ENCODE data around the gene MMP20. TPM values are rescaled to one million over a fixed set of nuclear protein-coding genes. Genes with fewer than 3 reads are reported as not detected.

Gene MMP20
- total RNA-seq, 1 donor from 2014 or later = not detected

DNA sequence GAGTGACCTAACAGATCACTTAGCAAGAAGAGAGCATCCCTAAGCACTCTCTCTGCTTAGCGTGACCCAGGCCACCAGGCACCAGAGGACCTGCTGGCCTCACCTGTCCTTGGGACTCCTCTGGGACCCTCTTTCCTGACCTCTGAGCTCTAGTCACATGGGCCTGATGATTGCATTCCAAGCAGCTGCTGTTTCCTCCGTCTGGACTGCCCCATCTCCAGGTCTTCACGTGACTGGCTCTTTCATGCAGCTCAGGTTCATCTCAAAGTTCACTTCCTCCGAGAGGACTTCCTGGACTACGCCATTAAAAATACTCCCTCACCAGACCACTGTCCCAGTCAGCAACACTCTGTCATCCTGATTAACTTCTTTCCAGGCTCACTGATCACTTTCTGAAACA lies 2.9 kb downstream of the MMP20 start:
- no peak for DNase-seq (ENCODE audit: low read depth, low spot score)
- Mint-ChIP-seq H3K9me3 (no peaks in the 10 kb centered on the region), H3K27me3 (ENCODE audit: low read depth) (no peaks in the 10 kb centered on the region), H3K4me1 (peaks cover 5% of the 10 kb centered on the region), H3K27ac (ENCODE audit: unreplicated experiment) (no peak overlapping the region), H3K36me3 (ENCODE audit: low read depth) (no peaks in the 10 kb centered on the region), H3K4me3 (no peak overlapping the region)
- TF ChIP-seq, protein P1, sequence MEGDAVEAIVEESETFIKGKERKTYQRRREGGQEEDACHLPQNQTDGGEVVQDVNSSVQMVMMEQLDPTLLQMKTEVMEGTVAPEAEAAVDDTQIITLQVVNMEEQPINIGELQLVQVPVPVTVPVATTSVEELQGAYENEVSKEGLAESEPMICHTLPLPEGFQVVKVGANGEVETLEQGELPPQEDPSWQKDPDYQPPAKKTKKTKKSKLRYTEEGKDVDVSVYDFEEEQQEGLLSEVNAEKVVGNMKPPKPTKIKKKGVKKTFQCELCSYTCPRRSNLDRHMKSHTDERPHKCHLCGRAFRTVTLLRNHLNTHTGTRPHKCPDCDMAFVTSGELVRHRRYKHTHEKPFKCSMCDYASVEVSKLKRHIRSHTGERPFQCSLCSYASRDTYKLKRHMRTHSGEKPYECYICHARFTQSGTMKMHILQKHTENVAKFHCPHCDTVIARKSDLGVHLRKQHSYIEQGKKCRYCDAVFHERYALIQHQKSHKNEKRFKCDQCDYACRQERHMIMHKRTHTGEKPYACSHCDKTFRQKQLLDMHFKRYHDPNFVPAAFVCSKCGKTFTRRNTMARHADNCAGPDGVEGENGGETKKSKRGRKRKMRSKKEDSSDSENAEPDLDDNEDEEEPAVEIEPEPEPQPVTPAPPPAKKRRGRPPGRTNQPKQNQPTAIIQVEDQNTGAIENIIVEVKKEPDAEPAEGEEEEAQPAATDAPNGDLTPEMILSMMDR (conservative IDR thresholded peaks at IDR 0.05) = no peak

DNA sequence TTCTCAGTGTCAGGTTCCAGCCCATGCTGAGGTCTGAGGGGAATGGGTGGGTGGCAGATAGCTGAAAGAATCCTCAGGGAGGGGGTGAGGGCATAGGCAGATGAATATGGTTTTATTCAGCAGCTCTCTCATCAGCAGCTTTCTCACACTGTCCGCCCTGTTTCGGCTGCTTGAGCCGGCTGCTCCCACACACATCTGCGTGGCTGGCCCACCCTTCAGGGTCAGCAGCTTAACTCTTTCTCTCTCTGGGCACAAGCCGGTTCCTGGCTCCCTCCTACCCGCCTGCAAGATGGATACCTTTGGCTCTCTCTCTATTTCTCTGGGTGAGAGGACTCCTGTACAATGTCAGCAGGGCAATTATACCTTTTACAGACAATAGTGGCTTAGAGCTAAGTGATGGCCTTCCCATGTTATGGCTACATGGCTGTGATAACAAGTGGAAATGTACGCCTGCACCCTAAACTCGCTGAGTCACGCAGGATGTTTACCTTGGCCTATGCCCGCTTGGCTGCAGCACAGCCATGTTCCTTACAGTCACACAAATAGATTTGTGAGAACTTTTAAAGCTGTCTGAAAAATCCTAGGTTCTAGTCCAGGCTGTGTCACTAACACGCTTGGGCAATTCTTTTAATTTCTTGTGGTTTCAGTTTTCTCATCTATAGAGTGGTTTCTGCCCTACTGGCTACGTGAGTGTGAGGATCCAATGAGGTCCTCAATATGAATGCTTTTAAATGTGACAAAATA lies 4.1 kb downstream of the MMP20 start:
- Mint-ChIP-seq H3K4me3 (no peak overlapping the region), H3K27me3 (ENCODE audit: low read depth) (no peaks in the 10 kb centered on the region), H3K27ac (ENCODE audit: unreplicated experiment) (no peak overlapping the region), H3K9me3 (no peaks in the 10 kb centered on the region), H3K4me1 (peaks cover 6% of the 10 kb centered on the region), H3K36me3 (ENCODE audit: low read depth) (no peaks in the 10 kb centered on the region)
- no peak for DNase-seq (ENCODE audit: low read depth, low spot score)
- TF ChIP-seq, protein P1 (conservative IDR thresholded peaks at IDR 0.05) = no peak

DNA sequence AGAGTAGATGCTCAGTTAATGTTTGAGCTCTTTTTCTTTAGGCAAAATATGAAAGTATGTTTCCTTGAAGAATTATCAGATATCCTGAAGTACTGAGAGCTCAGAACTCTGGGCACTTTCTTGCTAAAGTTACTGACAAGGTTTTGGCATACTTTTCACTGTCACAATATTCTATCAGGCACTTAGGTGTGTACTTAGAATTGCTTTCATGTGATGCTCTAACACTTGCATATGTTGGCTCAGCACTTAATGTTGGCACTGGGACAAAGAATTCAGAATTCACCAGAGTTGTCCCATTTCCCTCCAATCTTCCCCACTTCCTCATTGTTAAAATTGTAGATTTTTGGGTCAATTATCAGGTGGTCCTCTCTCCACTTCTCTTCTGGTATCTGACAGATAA lies 5.0 kb downstream of the MMP20 start:
- TF ChIP-seq, protein P1 (conservative IDR thresholded peaks at IDR 0.05) = no peak
- no peak overlapping the region for H3K27ac Mint-ChIP-seq (ENCODE audit: unreplicated experiment)
- H3K9me3 Mint-ChIP-seq = no peaks in the 10 kb centered on the region
- H3K36me3 Mint-ChIP-seq (ENCODE audit: low read depth) = no peaks in the 10 kb centered on the region
- no peak for DNase-seq (ENCODE audit: low read depth, low spot score)
- no peak overlapping the region for H3K4me3 Mint-ChIP-seq
- no peaks in the 10 kb centered on the region for H3K27me3 Mint-ChIP-seq (ENCODE audit: low read depth)
- H3K4me1 Mint-ChIP-seq = peaks cover 10% of the 10 kb centered on the region

DNA sequence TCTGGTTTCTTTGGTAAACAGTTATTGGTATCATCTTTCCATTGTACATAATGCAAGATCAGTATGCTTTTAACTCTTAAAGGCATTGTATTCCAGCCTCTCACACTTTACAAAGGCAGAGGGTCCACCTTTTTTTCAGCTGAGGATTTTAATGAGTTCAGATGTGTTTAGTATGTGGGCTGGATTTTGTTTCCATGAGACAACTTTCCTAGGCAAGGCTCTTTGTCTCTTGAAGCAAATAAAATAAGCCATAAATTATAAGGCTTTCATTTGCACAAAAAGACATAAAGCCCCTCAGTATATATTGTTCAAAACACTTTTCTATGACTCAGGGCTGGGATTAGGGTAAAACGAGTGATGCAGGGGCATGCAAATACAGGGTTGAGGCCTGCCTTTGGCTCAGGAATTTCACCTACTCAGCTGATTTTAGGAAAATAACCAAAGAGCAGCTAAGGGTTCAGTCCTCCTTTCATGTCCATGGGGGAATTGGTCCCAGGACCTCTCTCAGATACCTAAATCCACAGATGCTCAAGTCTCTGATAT lies 7.6 kb downstream of the MMP20 start:
- Mint-ChIP-seq H3K27ac (ENCODE audit: unreplicated experiment) (no peak overlapping the region), H3K4me1 (peaks cover 21% of the 10 kb centered on the region), H3K36me3 (ENCODE audit: low read depth) (no peaks in the 10 kb centered on the region), H3K9me3 (no peaks in the 10 kb centered on the region), H3K4me3 (no peak overlapping the region), H3K27me3 (ENCODE audit: low read depth) (no peaks in the 10 kb centered on the region)
- TF ChIP-seq, protein P1 (conservative IDR thresholded peaks at IDR 0.05) = no peak
- no peak for DNase-seq (ENCODE audit: low read depth, low spot score)

DNA sequence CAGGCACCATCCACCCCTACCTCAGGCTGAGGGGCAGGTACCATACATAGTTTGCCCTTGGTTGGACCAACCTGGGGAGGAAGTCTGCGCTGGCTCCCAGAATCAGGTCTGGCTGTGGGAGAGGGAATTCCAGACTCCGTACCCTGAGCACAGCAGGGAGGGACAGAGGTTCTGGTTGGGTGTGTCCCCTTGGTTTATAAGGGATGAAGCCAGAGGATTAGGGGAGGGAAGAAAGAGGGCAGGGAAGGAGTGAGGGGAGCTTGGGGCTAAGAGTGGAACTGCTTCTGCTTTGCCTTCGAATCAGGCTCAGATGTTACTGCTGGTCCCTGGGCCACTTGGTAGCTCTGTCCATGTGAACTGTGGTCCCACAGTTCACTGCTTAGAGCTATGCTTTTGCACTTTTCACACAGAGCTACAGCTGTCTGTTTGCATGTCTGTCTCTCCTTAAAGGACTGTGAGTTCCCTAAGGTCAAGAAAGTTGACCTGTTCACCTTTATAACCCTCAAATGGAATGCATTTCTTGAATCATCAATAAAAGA lies 9.2 kb downstream of the MMP20 start:
- Mint-ChIP-seq H3K36me3 (ENCODE audit: low read depth) (no peaks in the 10 kb centered on the region), H3K27me3 (ENCODE audit: low read depth) (no peaks in the 10 kb centered on the region), H3K4me3 (no peak overlapping the region), H3K4me1 (peaks cover 21% of the 10 kb centered on the region), H3K27ac (ENCODE audit: unreplicated experiment) (no peak overlapping the region), H3K9me3 (no peaks in the 10 kb centered on the region)
- TF ChIP-seq, protein P1 (conservative IDR thresholded peaks at IDR 0.05) = no peak
- no peak for DNase-seq (ENCODE audit: low read depth, low spot score)

Measured in neural crest cell (in vitro differentiated cells).